Stimulated activated CD8-positive, alpha-beta memory T cell treated with anti-CD3 and anti-CD28 coated beads, Interleukin-4, amount 100 ng/mL, for 4 hours (primary cell): ENCODE data around the gene FAM234B.
"Not testable (repeated sequence)": the region's sequence is repeated elsewhere in the genome, so short reads cannot be mapped to it uniquely, and the experiment has no call there.

Source experiments
- DNase-seq, 2 donors: peaks; one replicate each; pipeline ENCODE4 v3.0.0-alpha.2; 2020; ENCODE audit warnings: low read depth in 2 of 2, low spot score in 1 of 2

Gene FAM234B

GRCh38 chr12:13022851-13023271, 21.3 kb upstream of the FAM234B start:
- no peak for DNase-seq

- no peak for DNase-seq
Measured at GRCh38 chr12:13023811-13024530, 20.2 kb upstream of the FAM234B start.

- no peak for DNase-seq
Measured at GRCh38 chr12:13024531-13024916, 19.7 kb upstream of the FAM234B start.

GRCh38 chr12:13026286-13026685, 17.9 kb upstream of the FAM234B start:
- DNase-seq: no peak

- DNase-seq: no peak
Measured at GRCh38 chr12:13027032-13027431, 17.1 kb upstream of the FAM234B start.

- no peak for DNase-seq
Measured at GRCh38 chr12:13027508-13027907, 16.7 kb upstream of the FAM234B start.

GRCh38 chr12:13028825-13029570, 15.2 kb upstream of the FAM234B start:
- no peak for DNase-seq

- no peak for DNase-seq
Measured at GRCh38 chr12:13030541-13031291, 13.5 kb upstream of the FAM234B start.

- no peak for DNase-seq
Measured at GRCh38 chr12:13032164-13032563, 12.0 kb upstream of the FAM234B start.

GRCh38 chr12:13033476-13033875, 10.7 kb upstream of the FAM234B start:
- DNase-seq: no peak

GRCh38 chr12:13035335-13035734, 8.8 kb upstream of the FAM234B start:
- DNase-seq: not testable (repeated sequence)

- no peak for DNase-seq
Measured at GRCh38 chr12:13036881-13037280, 7.3 kb upstream of the FAM234B start.

- no peak for DNase-seq
Measured at GRCh38 chr12:13038491-13039161, 5.6 kb upstream of the FAM234B start.

GRCh38 chr12:13039328-13039956, 4.7 kb upstream of the FAM234B start:
- no peak for DNase-seq

- no peak for DNase-seq
Measured at GRCh38 chr12:13041224-13041623, 3.0 kb upstream of the FAM234B start.

GRCh38 chr12:13042666-13043230, 1.4 kb upstream of the FAM234B start:
- no peak for DNase-seq

GRCh38 chr12:13044906-13045299, 722 bp downstream of the FAM234B start:
- no peak for DNase-seq

- no peak for DNase-seq
Measured at GRCh38 chr12:13045816-13046215, 1.6 kb downstream of the FAM234B start.

- DNase-seq: no peak
Measured at GRCh38 chr12:13046964-13047363, 2.8 kb downstream of the FAM234B start.

- DNase-seq: no peak
Measured at GRCh38 chr12:13049816-13050215, 5.6 kb downstream of the FAM234B start.

- DNase-seq: no peak
Measured at GRCh38 chr12:13052421-13052820, 8.2 kb downstream of the FAM234B start.
